C4-2B (cell line): ENCODE measurements around the gene IL1A.
"Not testable (repeated sequence)": the region's sequence is repeated elsewhere in the genome, so short reads cannot be mapped to it uniquely, and the experiment has no call there.

Experiments used
- CTCF ChIP-seq: fragments of 450-650 bp; conservative IDR thresholded peaks from 2 replicates; pipeline ENCODE4 v1.5.1; 2017; ENCODE audit warnings: mild to moderate bottlenecking
- ZFX ChIP-seq: fragments of 450-650 bp; IDR thresholded peaks from 2 replicates; pipeline ENCODE4 v1.6.1; 2017

GRCh38 chr2:112833639-112833931 is 49.3 kb upstream of the IL1A start:
- not testable (repeated sequence) for TF ChIP-seq CTCF, ZFX
